ENCODE results near the gene RO60. TPM values are rescaled to one million over a fixed set of nuclear protein-coding genes. Genes with fewer than 3 reads are reported as not detected.

Gene RO60
- total RNA-seq, 1 experiment from 2014 or later = 37.9 TPM

DNA sequence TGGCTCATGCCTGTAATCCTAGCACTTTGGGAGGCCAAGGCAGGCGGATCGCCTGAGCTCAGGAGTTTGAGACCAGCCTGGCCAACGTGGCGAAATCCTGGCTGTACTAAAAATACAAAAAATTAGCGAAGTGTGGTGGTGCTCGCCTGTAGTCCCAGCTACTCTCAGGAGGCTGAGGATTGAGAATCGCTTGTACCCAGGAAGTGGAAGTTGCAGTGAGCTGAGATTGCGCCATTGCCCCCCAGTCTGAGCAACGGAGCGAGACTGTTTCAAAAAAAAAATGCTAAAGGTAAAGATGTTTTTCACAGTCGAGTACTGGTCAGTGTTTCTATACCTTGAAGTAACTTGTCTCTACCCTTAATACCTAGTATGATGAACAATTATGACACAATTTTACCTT is 34.7 kb downstream of the RO60 start:
- no peaks in the 10 kb centered on the region for H3K9me3 ChIP-seq (ENCODE audit: low read length)
- ChIA-PET POLR2A (ENCODE audit: unreplicated experiment) (no interaction called here), CTCF (no interaction called here)
- no peaks in the 10 kb centered on the region for H3K27me3 ChIP-seq (ENCODE audit: low read length)
- H3F3A ChIP-seq (ENCODE audit: low read length, unreplicated experiment) = no peaks in the 10 kb centered on the region
- no peaks in the 10 kb centered on the region for H3K79me2 ChIP-seq (ENCODE audit: low read length)
- no peak overlapping the region for H2AFZ ChIP-seq (ENCODE audit: low read length)
- H3K4me3 ChIP-seq (ENCODE audit: low read length) = no peak overlapping the region
- DNase-seq (no peak), ATAC-seq (no peak)
- peaks cover 16% of the 10 kb centered on the region; the same call in 1 of the 2 replicates for H3K36me3 ChIP-seq (ENCODE audit: low read depth, low read length)
- intact Hi-C loops (cut with micrococcal nuclease) = no loop called here
- TF ChIP-seq EZH2phosphoT487 (IDR thresholded peaks at IDR 0.05; ENCODE audit: borderline replicate concordance, low read length) (no peak), EZH2 (IDR thresholded peaks at IDR 0.05; ENCODE audit: low read length, unreplicated experiment) (no peak)
- TF ChIP-seq, protein P1, sequence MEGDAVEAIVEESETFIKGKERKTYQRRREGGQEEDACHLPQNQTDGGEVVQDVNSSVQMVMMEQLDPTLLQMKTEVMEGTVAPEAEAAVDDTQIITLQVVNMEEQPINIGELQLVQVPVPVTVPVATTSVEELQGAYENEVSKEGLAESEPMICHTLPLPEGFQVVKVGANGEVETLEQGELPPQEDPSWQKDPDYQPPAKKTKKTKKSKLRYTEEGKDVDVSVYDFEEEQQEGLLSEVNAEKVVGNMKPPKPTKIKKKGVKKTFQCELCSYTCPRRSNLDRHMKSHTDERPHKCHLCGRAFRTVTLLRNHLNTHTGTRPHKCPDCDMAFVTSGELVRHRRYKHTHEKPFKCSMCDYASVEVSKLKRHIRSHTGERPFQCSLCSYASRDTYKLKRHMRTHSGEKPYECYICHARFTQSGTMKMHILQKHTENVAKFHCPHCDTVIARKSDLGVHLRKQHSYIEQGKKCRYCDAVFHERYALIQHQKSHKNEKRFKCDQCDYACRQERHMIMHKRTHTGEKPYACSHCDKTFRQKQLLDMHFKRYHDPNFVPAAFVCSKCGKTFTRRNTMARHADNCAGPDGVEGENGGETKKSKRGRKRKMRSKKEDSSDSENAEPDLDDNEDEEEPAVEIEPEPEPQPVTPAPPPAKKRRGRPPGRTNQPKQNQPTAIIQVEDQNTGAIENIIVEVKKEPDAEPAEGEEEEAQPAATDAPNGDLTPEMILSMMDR (conservative IDR thresholded peaks at IDR 0.05; ENCODE audit: low read depth, low read length) = no peak
- no peak overlapping the region for H3K9ac ChIP-seq (ENCODE audit: low read length)
- H3K9me2 ChIP-seq (replicated peaks; ENCODE audit: low read length) = no peaks in the 10 kb centered on the region
- H4K20me1 ChIP-seq (ENCODE audit: low read length) = no peaks in the 10 kb centered on the region
- H3K4me2 ChIP-seq (ENCODE audit: low read length) = no peak overlapping the region
- H3K4me1 ChIP-seq (ENCODE audit: insufficient read depth, low read length) = no peaks in the 10 kb centered on the region
- H3K27ac ChIP-seq (ENCODE audit: low read length) = no peak overlapping the region
- BruUV-seq (replicated peaks) = no TSS peak

DNA sequence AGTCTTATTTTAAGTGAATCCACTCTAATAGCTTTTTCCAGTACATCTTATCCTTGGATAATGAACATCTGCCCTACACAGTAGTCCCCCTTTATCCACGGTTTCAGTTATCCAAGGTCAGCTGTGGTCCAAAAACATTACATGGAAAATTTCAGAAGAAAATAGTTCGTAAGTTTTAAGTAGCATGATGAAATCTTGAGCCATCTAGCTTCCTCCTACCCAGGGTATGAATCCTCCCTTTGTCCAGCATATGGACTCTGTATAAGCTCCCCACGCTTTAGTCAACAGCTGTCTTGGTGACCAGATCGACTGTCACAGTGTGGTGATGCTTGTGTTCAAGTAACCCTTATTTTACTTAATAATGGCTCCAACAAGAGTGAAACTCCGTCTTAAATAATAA is 43.2 kb downstream of the RO60 start:
- no peak for ATAC-seq
- Histone ChIP-seq H3K4me3 (ENCODE audit: low read length) (no peak overlapping the region), H4K20me1 (ENCODE audit: low read length) (no peaks in the 10 kb centered on the region; the same call in 1 of the 2 replicates), H2AFZ (ENCODE audit: low read length) (no peak overlapping the region), H3F3A (ENCODE audit: low read length, unreplicated experiment) (no peaks in the 10 kb centered on the region), H3K79me2 (ENCODE audit: low read length) (peaks cover 38% of the 10 kb centered on the region), H3K36me3 (ENCODE audit: low read depth, low read length) (peaks cover 10% of the 10 kb centered on the region; the same call in 1 of the 2 replicates), H3K9me3 (ENCODE audit: low read length) (no peaks in the 10 kb centered on the region), H3K4me2 (ENCODE audit: low read length) (peak overlapping the region; percentile 98), H3K27me3 (ENCODE audit: low read length) (no peaks in the 10 kb centered on the region), H3K9ac (ENCODE audit: low read length) (no peak overlapping the region), H3K4me1 (ENCODE audit: insufficient read depth, low read length) (peaks cover 15% of the 10 kb centered on the region), H3K27ac (ENCODE audit: low read length) (no peak overlapping the region), H3K9me2 (replicated peaks; ENCODE audit: low read length) (no peaks in the 10 kb centered on the region)
- TF ChIP-seq EZH2phosphoT487 (IDR thresholded peaks at IDR 0.05; ENCODE audit: borderline replicate concordance, low read length) (no peak), EZH2 (IDR thresholded peaks at IDR 0.05; ENCODE audit: low read length, unreplicated experiment) (no peak)
- TF ChIP-seq, protein P1 (conservative IDR thresholded peaks at IDR 0.05; ENCODE audit: low read depth, low read length) = no peak
- no peak for DNase-seq
- CTCF ChIA-PET = no interaction called here
- BruUV-seq (replicated peaks) = no TSS peak
- intact Hi-C loops (cut with micrococcal nuclease) = no loop called here
- POLR2A ChIA-PET (ENCODE audit: unreplicated experiment) = no interaction called here

DNA sequence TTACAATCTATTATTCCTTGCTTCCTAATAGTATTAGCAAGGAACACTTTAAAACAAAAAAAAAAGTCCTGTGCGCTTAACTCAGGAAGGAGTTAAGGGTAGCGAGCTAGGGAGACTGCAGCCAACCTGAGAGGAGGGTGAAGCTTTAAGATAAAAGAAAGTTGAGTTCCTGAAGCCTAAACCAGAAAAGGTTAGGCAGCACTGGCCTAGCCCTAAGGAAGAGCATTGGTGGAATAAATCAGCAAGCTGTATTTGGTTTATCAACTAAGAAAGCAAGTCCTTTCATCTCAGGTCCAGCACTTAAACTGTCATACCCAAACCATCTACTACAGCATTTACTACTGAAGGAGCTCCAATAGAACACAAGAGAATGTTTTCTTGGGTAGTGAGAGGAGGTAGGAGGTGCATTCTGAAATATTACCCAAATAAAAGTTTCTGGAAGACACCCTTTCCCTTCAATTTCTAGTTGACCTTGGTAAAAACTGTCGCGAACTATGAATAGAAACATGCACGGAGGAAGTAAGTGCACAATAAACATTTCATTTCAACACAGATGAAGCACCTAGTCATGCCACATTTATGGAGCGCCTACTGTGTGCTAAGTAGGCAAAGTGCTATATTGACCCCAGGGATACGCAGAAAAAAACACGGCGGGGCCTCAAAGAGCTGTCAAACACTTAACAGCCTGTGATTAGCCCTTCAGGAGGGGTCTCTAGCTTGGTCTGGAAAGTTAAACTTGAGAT is 44.5 kb downstream of the RO60 start:
- peak overlapping the region; percentile 98 for H3K4me2 ChIP-seq (ENCODE audit: low read length)
- H4K20me1 ChIP-seq (ENCODE audit: low read length) = no peaks in the 10 kb centered on the region; the same call in 1 of the 2 replicates
- TF ChIP-seq EZH2 (IDR thresholded peaks at IDR 0.05; ENCODE audit: low read length, unreplicated experiment) (no peak), EZH2phosphoT487 (IDR thresholded peaks at IDR 0.05; ENCODE audit: borderline replicate concordance, low read length) (no peak)
- TF ChIP-seq, protein P1 (conservative IDR thresholded peaks at IDR 0.05; ENCODE audit: low read depth, low read length) = no peak
- no peaks in the 10 kb centered on the region for H3K27me3 ChIP-seq (ENCODE audit: low read length)
- H3K9ac ChIP-seq (ENCODE audit: low read length) = peak overlapping the region; percentile 78
- POLR2A ChIA-PET (ENCODE audit: unreplicated experiment) = interaction anchor here (0.9 kb wide), 1 partner anchor 45 kb away, joined by 4 read pairs; the partner anchor contains the start of genes RO60 and UCHL5
- peak overlapping the region; percentile 86 for H3K4me3 ChIP-seq (ENCODE audit: low read length)
- peak overlapping the region; percentile 74 for H2AFZ ChIP-seq (ENCODE audit: low read length)
- peaks cover 15% of the 10 kb centered on the region for H3K4me1 ChIP-seq (ENCODE audit: insufficient read depth, low read length)
- intact Hi-C loops (cut with micrococcal nuclease) = loop anchor here (2.0 kb wide), 1 partner anchor 45 kb away; the partner anchor contains the start of genes RO60 and UCHL5
- peaks cover 10% of the 10 kb centered on the region; the same call in 1 of the 2 replicates for H3K36me3 ChIP-seq (ENCODE audit: low read depth, low read length)
- DNase-seq (no peak), ATAC-seq (no peak)
- no peaks in the 10 kb centered on the region for H3K9me3 ChIP-seq (ENCODE audit: low read length)
- no TSS peak for BruUV-seq (replicated peaks)
- no peaks in the 10 kb centered on the region for H3F3A ChIP-seq (ENCODE audit: low read length, unreplicated experiment)
- H3K79me2 ChIP-seq (ENCODE audit: low read length) = peaks cover 38% of the 10 kb centered on the region
- H3K27ac ChIP-seq (ENCODE audit: low read length) = peak overlapping the region; percentile 85
- H3K9me2 ChIP-seq (replicated peaks; ENCODE audit: low read length) = no peaks in the 10 kb centered on the region
- CTCF ChIA-PET = interaction anchor here (0.6 kb wide), 1 partner anchor 18 kb away, joined by 7 read pairs; the partner anchor contains the start of gene CDC73
